ENCODE data around the gene TM4SF5. TPM values are rescaled to one million over a fixed set of nuclear protein-coding genes. Genes with fewer than 3 reads are reported as not detected.
A peak's percentile ranks its signal among the peaks of the same experiment; 100 is the strongest.

Gene TM4SF5
- total RNA-seq (ENCODE audit: low replicate concordance) = 5.3 and 9.6 TPM in 2 replicates
- long read RNA-seq, partial matches to known transcripts = 0 of 4 reads
- long read RNA-seq, other reads (novel, unspliced or antisense) = 1 of 4 reads

- peaks cover 22% of the 10 kb centered on the region for H3K27me3 Mint-ChIP-seq
- H3K27ac Mint-ChIP-seq = peak within 1 kb of the TSS; percentile 53
- no peak for TF ChIP-seq CTCF (conservative IDR thresholded peaks at IDR 0.05)
- H3K4me3 Mint-ChIP-seq = peak within 1 kb of the TSS; percentile 15
- DNase-seq (ENCODE audit: extremely low spot score, unreplicated experiment) = no peak
- no peaks in the 10 kb centered on the region for H3K4me1 Mint-ChIP-seq (ENCODE audit: unreplicated experiment)
- no peaks in the 10 kb centered on the region for H3K36me3 Mint-ChIP-seq
- H3K9me3 Mint-ChIP-seq = no peaks in the 10 kb centered on the region
Observed at GRCh38 chr17:4771519-4772234, at the start of gene TM4SF5. Gene TM4SF5 (plus strand): TSS chr17:4771886. CDS start chr17:4771923, 37 bp downstream.

- no peak overlapping the region for H3K27ac Mint-ChIP-seq
- peaks cover 15% of the 10 kb centered on the region for H3K4me1 Mint-ChIP-seq (ENCODE audit: unreplicated experiment)
- TF ChIP-seq CTCF (conservative IDR thresholded peaks at IDR 0.05) = no peak
- H3K9me3 Mint-ChIP-seq = no peaks in the 10 kb centered on the region
- DNase-seq (ENCODE audit: extremely low spot score, unreplicated experiment) = no peak
- no peak overlapping the region for H3K4me3 Mint-ChIP-seq
- peaks cover 8% of the 10 kb centered on the region for H3K27me3 Mint-ChIP-seq
- H3K36me3 Mint-ChIP-seq = peaks cover 4% of the 10 kb centered on the region
Observed at GRCh38 chr17:4722678-4723240, 48.9 kb upstream of the TM4SF5 start.

GRCh38 chr17:4724650-4725049 lies 47.0 kb upstream of the TM4SF5 start:
- Mint-ChIP-seq H3K27me3 (peaks cover 8% of the 10 kb centered on the region), H3K27ac (no peak overlapping the region), H3K36me3 (peaks cover 4% of the 10 kb centered on the region), H3K9me3 (no peaks in the 10 kb centered on the region), H3K4me1 (ENCODE audit: unreplicated experiment) (peaks cover 10% of the 10 kb centered on the region), H3K4me3 (no peak overlapping the region)
- no peak for TF ChIP-seq CTCF (conservative IDR thresholded peaks at IDR 0.05)
- DNase-seq (ENCODE audit: extremely low spot score, unreplicated experiment) = no peak

- no peak for TF ChIP-seq CTCF (conservative IDR thresholded peaks at IDR 0.05)
- Mint-ChIP-seq H3K4me3 (no peak overlapping the region), H3K36me3 (peaks cover 4% of the 10 kb centered on the region), H3K4me1 (ENCODE audit: unreplicated experiment) (peaks cover 11% of the 10 kb centered on the region), H3K27me3 (peaks cover 8% of the 10 kb centered on the region), H3K27ac (no peak overlapping the region), H3K9me3 (no peaks in the 10 kb centered on the region)
- DNase-seq (ENCODE audit: extremely low spot score, unreplicated experiment) = no peak
Observed at GRCh38 chr17:4725646-4726310, 45.9 kb upstream of the TM4SF5 start.

- TF ChIP-seq CTCF (conservative IDR thresholded peaks at IDR 0.05) = no peak
- Mint-ChIP-seq H3K36me3 (no peaks in the 10 kb centered on the region), H3K4me3 (no peak overlapping the region), H3K27ac (no peak overlapping the region), H3K9me3 (no peaks in the 10 kb centered on the region), H3K4me1 (ENCODE audit: unreplicated experiment) (peaks cover 9% of the 10 kb centered on the region), H3K27me3 (peaks cover 8% of the 10 kb centered on the region)
- DNase-seq (ENCODE audit: extremely low spot score, unreplicated experiment) = no peak
Observed at GRCh38 chr17:4728124-4728523, 43.6 kb upstream of the TM4SF5 start.

All from type B pancreatic cell (in vitro differentiated cells).